HG03521 (cell line): ENCODE results near the gene PRKCA.
"Not testable (repeated sequence)": the region's sequence is repeated elsewhere in the genome, so short reads cannot be mapped to it uniquely, and the experiment has no call there.

Experiments
- ATAC-seq: cut with Tn5 transposase; IDR thresholded peaks from one replicate; pipeline ENCODE4 v1.9.1; 2021; ENCODE audit warnings: mild to moderate bottlenecking, moderate library complexity; ENCODE audit not compliant: unreplicated experiment

The PRKCA gene

DNA sequence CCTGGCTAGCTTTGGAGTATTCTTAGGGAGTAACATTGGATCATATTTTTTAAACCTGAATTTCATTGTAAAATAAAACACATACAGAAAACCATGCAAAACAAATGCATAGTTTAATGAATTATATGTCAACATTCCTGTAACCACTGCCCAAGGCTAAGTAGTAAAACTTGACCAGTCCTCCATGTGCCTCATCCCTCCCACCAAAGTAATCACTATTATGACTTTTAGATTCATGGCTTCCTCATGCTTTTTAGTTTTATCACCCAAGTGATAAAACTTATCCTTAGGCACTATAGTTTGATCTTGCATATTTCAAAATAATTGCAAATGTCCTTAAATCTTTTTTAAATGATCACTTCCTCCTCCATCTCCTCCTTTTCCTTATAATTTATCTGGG lies 20.4 kb downstream of the PRKCA start:
- no peak for ATAC-seq

DNA sequence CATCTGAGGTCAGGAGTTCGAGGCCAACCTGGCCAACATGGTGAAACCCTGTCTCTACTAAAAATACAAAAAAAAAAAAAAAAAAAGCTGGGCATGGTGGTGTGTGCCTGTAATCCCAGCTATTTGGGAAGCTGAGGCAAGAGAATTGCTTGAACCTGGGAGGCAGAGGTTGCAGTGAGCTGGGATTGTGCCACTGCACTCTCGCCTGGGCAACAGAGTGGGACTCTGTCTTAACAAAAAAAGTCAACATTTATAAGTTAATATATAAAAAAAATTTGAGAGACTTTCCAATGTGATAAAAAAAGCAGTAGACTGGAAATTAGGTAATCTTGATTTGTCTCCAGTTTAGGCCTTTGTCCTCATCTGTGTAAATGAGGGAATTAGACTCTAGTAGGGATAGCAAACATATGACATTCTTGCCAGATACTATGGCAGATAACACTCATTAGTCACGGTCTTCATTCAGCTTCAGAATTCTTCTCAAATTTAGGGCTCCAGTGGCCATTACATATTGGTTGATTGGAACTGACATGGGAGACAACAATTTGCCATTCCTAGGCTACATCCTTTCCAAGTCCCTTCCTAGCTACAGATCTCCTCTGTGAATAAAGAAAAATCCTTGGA lies 22.1 kb downstream of the PRKCA start:
- ATAC-seq, result not testable (repeated sequence)

GRCh38 chr17:66326476-66327047 lies 24.1 kb downstream of the PRKCA start:
- no peak for ATAC-seq

DNA sequence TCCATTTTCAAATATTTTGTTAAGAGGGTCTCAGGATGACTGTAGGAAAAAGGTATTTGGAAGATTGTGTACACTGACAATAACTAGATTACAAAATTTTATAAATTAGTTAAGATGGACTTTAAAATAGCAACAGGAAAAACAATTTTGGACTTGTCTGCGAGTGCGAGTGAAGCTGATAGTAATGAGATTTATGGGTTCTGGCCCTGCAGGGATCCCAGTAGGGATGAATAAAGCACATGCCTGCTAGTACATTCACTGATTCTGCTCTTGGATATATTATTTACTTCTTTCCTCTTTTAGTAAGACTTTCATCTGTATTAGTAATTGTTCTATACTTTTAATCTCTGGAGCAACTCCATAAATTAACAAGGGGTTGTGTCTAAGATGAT lies 28.2 kb downstream of the PRKCA start:
- ATAC-seq, result no peak

GRCh38 chr17:66331038-66331816 lies 28.8 kb downstream of the PRKCA start:
- no peak for ATAC-seq

- ATAC-seq, result no peak
Observed at GRCh38 chr17:66335797-66336196, 33.4 kb downstream of the PRKCA start.

DNA sequence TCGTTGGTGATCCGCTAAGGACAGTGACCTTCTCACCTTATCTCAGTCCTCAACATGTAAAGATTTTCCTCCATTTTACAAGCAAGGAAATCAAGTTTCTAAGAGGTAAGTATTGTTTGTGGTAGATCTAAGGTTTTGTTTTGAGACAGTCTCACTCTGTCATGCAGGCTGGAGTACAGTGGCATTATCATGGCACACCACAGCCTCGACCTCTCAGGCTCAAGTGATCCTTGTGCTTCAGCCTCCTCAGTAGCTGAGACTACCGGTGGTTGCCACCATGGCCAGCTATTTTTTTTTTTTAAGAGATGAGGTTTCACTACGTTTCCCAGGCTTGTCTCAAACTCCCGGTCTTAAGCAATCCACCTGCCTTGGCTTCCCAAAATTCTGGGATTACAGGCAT lies 34.9 kb downstream of the PRKCA start:
- ATAC-seq, result no peak

DNA sequence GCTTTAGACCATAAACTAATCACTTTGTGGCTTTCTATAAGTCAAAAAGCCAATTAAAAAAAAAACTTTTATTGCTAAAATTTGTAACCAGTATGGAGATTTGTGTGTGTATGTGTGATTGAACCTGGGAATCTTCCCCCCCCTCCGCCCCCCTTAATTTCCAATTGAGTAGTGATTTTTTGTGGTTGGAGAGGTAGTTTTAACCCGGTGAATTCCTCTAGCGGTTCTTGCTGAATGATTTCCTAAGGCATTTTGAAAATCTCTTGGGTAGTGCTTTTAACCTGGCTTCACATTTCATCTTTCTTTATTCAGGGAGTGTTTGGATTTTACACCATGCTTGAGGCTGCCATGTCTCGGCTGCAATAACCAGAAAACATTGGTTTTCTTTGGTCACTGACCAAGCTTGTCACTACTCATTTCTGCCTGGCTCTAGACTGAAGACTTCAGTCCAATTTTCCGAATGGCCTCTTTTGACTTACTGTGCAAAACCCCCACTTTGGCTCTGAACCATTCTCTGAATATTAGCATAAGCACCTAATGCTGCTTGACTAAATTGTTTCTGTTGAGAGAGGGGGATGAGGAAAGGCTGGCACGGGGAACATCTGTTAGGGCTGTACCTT lies 35.6 kb downstream of the PRKCA start:
- ATAC-seq, result no peak

GRCh38 chr17:66338937-66339336 lies 36.5 kb downstream of the PRKCA start:
- no peak for ATAC-seq

- ATAC-seq, result no peak
Observed at GRCh38 chr17:66339561-66339960, 37.1 kb downstream of the PRKCA start.

- ATAC-seq, result no peak
Observed at GRCh38 chr17:66340720-66341119, 38.3 kb downstream of the PRKCA start.

DNA sequence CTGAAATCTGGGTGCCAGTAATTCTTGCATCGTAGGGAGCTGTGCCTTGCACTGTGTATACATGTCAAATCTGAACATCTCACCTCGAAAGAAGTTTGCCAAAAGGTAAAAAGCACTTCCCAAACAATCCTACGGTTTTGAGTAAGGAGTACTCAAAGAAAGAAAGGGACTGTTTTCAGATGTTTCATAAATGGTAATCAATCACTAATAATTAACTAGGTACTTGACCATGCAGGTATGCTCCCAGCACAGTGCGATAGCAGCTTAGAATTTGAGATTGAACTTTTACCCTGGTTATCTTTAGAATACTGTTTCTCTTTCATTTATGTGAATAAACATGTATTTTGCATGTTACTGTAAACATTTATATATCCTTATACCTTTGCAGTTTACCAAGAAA lies 39.0 kb downstream of the PRKCA start:
- ATAC-seq, result no peak

DNA sequence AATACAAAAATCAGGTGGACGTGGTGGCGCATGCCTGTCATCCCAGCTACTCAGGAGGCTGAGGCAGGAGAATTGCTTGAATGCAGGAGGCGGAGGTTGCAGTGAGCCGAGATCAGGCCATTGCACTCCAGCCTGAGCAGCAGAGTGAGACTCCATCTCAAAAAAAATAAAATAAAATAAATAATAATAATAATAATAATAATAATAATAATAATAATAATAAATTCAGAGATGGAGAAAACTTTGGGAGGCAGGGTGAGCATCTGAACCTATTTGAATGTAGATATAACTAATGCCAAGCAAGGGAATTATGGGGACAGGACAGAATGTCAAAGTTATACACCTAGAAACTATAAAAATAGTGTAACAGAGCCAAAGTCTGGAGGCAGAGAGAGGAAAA lies 39.9 kb downstream of the PRKCA start:
- not testable (repeated sequence) for ATAC-seq

DNA sequence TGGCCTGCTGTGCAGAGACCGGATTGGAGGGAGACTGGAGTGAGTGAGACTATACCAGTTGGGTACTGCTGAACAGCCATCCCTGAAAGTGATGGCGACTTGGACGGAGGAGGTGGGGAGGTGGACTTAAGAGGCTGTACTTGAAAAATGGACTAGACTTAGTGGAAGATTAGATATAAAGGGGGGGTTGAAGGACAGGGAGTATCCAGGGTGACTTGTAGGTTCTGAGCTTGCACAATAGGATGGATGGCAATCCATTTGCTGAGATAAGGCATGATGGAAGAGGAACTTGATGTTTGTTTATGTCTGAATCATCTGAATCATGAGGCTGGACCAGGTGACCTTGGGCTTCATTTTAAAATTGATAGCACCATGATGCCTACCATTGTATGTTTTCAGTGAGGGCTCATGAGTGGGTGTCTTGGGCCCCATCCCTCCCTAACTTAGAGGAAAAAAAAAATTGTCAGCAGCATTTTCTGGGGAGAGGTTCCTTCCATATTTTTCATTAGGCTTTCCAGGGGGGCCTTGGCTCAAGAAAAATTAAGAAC lies 41.2 kb downstream of the PRKCA start:
- ATAC-seq, result no peak

DNA sequence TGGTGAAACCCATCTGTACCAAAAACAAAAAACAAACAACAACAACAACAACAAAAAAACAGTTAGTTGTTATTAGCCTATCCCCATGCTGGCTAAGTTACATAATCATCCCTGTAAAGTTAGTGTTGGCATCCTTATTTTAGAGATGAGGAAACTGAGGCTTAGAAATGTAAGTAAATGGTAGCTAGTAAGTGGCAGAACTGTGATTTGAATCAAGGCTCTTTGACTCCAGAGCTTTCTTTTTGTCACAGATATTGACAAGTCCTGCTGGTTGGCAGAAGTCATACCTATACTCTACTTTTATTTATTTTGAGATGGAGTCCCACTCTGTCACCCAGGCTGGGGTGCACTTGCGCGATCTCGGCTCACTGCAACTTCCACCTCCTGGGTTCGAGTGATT lies 42.1 kb downstream of the PRKCA start:
- no peak for ATAC-seq

DNA sequence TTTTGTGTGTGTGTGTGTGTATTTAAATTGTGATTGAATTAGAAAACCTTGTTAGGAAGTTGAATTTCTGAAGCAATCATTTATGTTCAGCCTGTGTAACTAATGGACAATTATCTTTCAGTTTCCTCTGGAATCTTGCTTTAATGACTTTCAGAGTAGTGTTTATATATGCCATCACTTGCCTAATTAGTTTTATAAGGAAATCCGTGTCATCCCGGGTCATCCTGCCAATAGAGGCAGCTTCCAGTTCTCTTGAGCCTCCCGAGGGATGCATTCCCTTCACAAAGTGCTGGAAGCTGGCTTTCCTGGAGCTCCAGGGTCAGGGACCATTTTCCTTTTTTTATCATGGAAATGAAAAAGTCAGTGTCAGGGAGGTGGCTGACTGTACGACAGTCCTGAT lies 42.9 kb downstream of the PRKCA start:
- ATAC-seq, result no peak

DNA sequence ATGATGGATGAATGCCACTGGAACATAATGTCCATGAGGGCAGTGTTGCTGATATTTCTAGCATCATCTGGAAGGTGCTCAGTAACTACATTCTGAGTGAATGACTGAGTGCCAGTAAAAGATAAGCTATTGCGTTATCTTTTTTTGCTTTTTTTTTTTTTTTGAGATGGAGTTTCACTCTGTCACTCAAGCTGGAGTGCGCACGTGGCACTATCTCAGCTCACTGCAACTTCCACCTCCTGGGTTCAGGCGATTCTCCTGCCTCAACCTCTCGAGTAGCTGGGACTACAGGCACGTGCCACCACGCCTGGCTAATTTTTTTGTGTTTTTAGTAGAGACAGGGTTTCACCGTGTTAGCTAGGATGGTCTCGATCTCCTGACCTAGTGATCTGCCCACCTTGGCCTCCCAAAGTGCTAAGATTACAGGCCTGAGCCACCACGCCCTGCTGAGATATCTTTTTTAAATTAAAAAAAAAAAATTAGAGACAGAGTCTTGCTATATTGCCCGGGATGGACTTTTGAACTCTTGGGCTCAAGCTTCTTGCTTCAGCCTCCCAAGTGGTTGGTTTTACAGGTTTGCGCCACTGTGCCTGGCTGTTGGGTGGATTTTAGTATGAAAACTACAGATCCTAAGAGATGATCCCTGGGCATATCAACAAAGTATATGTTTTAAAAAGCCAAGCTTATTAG lies 43.7 kb downstream of the PRKCA start:
- ATAC-seq, result not testable (repeated sequence)

DNA sequence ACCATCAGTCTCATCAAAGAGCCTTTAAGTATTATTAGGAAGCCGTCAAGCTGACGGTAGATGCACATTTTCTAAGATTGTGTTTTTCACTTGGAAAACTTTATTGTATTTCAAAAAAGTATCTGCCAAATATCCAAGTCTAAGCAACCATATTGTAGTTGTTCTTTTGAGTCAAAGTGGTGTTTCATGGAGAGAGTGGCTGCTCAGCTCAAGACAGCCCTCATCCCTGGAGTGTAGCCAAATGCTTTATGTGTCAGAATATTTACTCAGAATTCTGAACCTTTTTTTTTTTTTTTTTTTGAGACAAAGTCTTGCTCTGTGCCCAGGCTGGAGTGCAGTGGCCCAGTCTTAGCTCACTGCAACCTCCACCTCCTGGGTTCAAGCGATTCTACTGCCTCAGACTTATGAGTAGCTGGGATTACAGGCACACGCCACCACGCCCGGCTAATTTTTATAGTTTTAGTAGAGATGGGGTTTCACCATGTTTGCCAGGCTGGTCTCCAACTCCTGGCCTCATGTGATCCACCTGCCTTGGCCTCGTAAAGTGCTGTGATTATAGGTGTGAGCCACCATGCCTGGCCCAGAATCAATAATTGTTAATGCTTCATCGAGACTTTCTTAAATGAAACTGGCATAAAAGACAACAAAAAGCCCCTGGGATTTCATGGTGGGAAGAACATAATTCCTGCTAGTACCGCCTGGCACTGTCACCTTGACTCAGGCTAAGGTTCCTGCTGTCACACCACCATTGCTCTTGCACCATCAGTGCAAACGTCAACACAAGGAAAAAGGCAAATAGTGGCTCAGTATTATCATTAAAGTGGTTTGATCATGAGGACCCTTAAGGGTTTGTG lies 45.5 kb downstream of the PRKCA start:
- ATAC-seq, result no peak

DNA sequence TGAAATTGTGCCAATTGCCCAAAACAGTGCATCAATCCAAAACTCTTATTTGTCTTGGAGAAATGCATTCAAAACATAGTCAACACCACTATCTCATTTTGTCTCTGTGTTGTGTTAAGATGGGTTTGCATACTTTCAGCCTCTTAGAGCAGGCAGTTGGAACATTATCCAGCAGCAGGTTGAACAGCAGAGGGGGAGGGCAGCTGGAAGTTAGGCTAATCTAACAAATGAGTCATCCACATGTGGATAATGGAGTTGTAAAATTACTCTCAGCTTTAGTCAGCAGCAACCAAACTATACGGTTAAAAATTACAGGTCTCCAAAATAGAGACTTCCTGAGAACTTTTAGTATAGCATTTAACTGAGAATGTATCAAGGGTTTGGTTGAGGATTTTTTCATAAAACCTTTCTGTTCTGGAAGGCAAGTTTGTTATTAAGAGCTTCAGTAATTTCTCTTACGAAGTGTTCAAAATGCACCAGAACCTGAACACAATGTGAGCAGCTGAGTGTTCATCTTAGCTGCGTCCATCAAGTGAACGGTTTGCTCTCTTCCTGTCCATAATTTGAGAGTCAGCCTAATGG lies 46.3 kb downstream of the PRKCA start:
- ATAC-seq, result no peak
